HepG2 (cell line): Measurements from ENCODE around the gene RHOT2. TPM values are rescaled to one million over a fixed set of nuclear protein-coding genes. Genes with fewer than 3 reads are reported as not detected.

Experiments used
- ATRX ChIP-seq: sonication (generic); formaldehyde crosslinking; IDR thresholded peaks from 2 replicates; pipeline ENCODE4 v1.4.0; 2020; ENCODE audit warnings: missing genetic modification reagents, borderline replicate concordance
- BCL6 ChIP-seq: IDR thresholded peaks from 2 replicates; pipeline ENCODE4 v1.6.1; 2016; ENCODE audit warnings: missing genetic modification reagents, missing compliant biosample characterization
- DNMT1 ChIP-seq: sonication (generic); formaldehyde crosslinking; IDR thresholded peaks from 2 replicates; pipeline ENCODE4 v1.5.1; 2020; ENCODE audit warnings: mild to moderate bottlenecking, missing genetic modification reagents
- JUND ChIP-seq: sonication (generic); formaldehyde crosslinking; IDR thresholded peaks from 2 replicates; pipeline ENCODE4 v1.8.0; 2022; ENCODE audit warnings: mild to moderate bottlenecking, missing genetic modification reagents
- PAWR ChIP-seq: sonication (generic); formaldehyde crosslinking; IDR thresholded peaks from 2 replicates; pipeline ENCODE4 v1.4.0; 2020; ENCODE audit warnings: missing genetic modification reagents, mild to moderate bottlenecking, borderline replicate concordance
- PTBP1 ChIP-seq: fragments of 200-400 bp; formaldehyde crosslinking; IDR thresholded peaks from 2 replicates; pipeline ENCODE4 v1.6.1; 2018; ENCODE audit warnings: low read length, low read depth; ENCODE audit not compliant: poor library complexity, severe bottlenecking
- RORA ChIP-seq: sonication (generic); formaldehyde crosslinking; IDR thresholded peaks from 2 replicates; pipeline ENCODE4 v1.5.0; 2020; ENCODE audit warnings: mild to moderate bottlenecking, missing genetic modification reagents, moderate library complexity
- STAT5B ChIP-seq: sonication (generic); formaldehyde crosslinking; IDR thresholded peaks from 2 replicates; pipeline ENCODE4 v1.4.0; 2020; ENCODE audit warnings: missing genetic modification reagents
- TCF7L2 ChIP-seq: IDR thresholded peaks from 2 replicates; pipeline ENCODE4 v1.6.1; 2011; ENCODE audit warnings: mild to moderate bottlenecking, low read depth, low read length, moderate library complexity
- TGIF2 ChIP-seq: IDR thresholded peaks from 2 replicates; pipeline ENCODE4 v1.6.1; 2016; ENCODE audit warnings: control low read depth, missing compliant biosample characterization
- U2AF1 ChIP-seq: fragments of 200-400 bp; formaldehyde crosslinking; optimal IDR thresholded peaks from 2 replicates; pipeline ENCODE3; 2017; ENCODE audit warnings: mild to moderate bottlenecking, low read depth, low read length
- ZNF121 ChIP-seq: sonication (generic); formaldehyde crosslinking; IDR thresholded peaks from 2 replicates; pipeline ENCODE4 v1.5.0; 2020; ENCODE audit warnings: mild to moderate bottlenecking, missing genetic modification reagents
- ZNF550 ChIP-seq: sonication (generic); formaldehyde crosslinking; IDR thresholded peaks from 2 replicates; pipeline ENCODE4 v1.4.0; 2020; ENCODE audit warnings: mild to moderate bottlenecking, missing genetic modification reagents, borderline replicate concordance
- ZNF589 ChIP-seq: sonication (generic); formaldehyde crosslinking; conservative IDR thresholded peaks from 2 replicates; pipeline ENCODE4 v1.8.0; 2022; ENCODE audit warnings: mild to moderate bottlenecking, moderate library complexity, missing genetic modification reagents
- ZSCAN12 ChIP-seq: sonication (generic); formaldehyde crosslinking; IDR thresholded peaks from 2 replicates; pipeline ENCODE4 v1.9.0; 2021; ENCODE audit warnings: mild to moderate bottlenecking, missing genetic modification reagents
- ZSCAN30 ChIP-seq: sonication (generic); formaldehyde crosslinking; IDR thresholded peaks from 2 replicates; pipeline ENCODE4 v1.5.0; 2020; ENCODE audit warnings: mild to moderate bottlenecking, missing genetic modification reagents
- polyA plus RNA-seq, 8 experiments: library from polyadenylated mRNA; depleted of rRNA in 3 of 8; stranded (reverse) in 7 of 8; unstranded in 1 of 8; fragments of >200 nt; fragmentation: Illumina TruSeq in 4 of 8; extraction: Trizol in 4 of 8; gene quantifications; 2 replicates each; pipeline versions ENCODE4 v1.2.1 to v1.2.3, GENCODE V29; 2011 to 2016; ENCODE audit warnings: low read depth in 4 of 8, missing spikeins in 1 of 8, mixed read lengths in 1 of 8; ENCODE audit not compliant: insufficient read depth in 1 of 8
- total RNA-seq, 5 experiments: library from RNA; depleted of rRNA; stranded (reverse); fragments of >200 nt; fragmentation: Illumina TruSeq; extraction: Trizol; gene quantifications; 2 replicates each; pipeline ENCODE4 v1.2.3, GENCODE V29; 2016; ENCODE audit warnings: low read depth in 1 of 5
- TF ChIP-seq, protein P1 (sequence below): IDR thresholded peaks from 2 replicates; pipeline ENCODE4 v1.6.1; 2016; ENCODE audit warnings: control low read depth
- TF ChIP-seq, protein P2 (sequence below): sonication (generic); formaldehyde crosslinking; IDR thresholded peaks from 2 replicates; pipeline ENCODE4 v1.5.0; 2020; ENCODE audit warnings: mild to moderate bottlenecking, missing genetic modification reagents
- TF ChIP-seq, protein P3 (sequence below): sonication (generic); formaldehyde crosslinking; IDR thresholded peaks from 2 replicates; pipeline ENCODE4 v1.4.0; 2020; ENCODE audit warnings: missing genetic modification reagents
- TF ChIP-seq, protein P4 (sequence below): sonication (generic); formaldehyde crosslinking; IDR thresholded peaks from 2 replicates; pipeline ENCODE4 v1.8.1; 2023; ENCODE audit warnings: mild to moderate bottlenecking, inconsistent platforms, moderate library complexity, missing genetic modification reagents, borderline replicate concordance

Gene RHOT2
- total and polyA plus RNA-seq, 2 of the 13 experiments (the other 11 are each of a cell fraction or from before 2014, with no cell fraction given): 63.6 to 76.9 TPM

DNA sequence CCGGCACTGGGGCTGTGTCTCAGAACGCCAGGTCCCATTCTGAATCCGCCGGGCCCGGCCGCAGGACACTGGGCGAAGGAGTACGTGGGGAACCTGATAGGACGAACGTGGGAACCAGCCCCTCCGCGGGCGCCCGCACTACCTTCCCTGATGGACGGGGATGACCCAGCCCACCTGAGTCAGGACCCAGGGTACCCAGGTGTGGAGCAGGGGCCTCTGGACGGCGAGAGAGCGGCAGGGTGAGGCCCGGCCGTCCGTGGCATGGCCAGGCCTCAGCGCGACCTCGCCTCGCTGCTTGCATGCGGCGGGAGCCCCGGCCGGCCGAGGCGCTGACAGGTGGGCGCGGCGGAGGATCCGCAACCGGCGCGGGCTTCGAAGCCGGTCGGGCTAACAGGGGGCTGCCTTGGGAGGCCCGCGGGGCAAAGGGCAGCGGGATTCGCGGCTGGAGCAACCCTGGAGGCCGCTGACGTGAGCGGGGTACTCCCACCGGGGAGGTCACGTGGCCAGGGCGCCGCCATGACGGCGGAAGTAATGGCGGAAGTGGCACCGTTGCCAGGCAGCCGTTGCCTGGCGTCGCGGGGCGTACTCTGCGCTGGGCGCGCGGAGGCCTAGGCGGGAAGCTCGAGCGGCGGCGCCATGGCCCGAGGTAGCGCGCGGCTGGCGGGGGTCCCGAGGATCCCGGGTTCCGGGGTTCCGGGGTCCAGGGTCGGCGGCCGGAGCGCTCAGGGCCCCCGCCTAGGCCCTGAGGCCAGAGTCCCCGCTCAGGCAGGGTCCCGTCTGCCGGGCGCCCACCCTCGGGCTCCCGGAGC lies 18.9 kb upstream of the RHOT2 start, which contains the start of gene WDR90 (continued):
- TF ChIP-seq BCL6 (CRISPR knock-in tag) (peak; percentile 41; the same call in 1 of the 2 replicates), TCF7L2 (no peak), U2AF1 (peak; percentile 52), ATRX (no peak), ZNF121 (CRISPR knock-in tag) (0 out of 2 replicates have a peak, but pooled peaks have one; percentile 52), PAWR (0 out of 2 replicates have a peak, but pooled peaks have one; percentile 84), TGIF2 (peak; percentile 57; the same call in 1 of the 2 replicates), DNMT1 (CRISPR knock-in tag) (peak; percentile 41; the same call in 1 of the 2 replicates), ZSCAN30 (CRISPR knock-in tag) (no peak), RORA (no peak), ZSCAN12 (CRISPR knock-in tag) (no peak), STAT5B (CRISPR knock-in tag) (peak; percentile 48; the same call in 1 of the 2 replicates), ZNF589 (CRISPR knock-in tag) (peak; percentile 86), ZNF550 (CRISPR knock-in tag) (peak; percentile 74; the same call in 1 of the 2 replicates), PTBP1 (no peak), JUND (peak; percentile 26; the same call in 1 of the 2 replicates)
- TF ChIP-seq, protein P1, sequence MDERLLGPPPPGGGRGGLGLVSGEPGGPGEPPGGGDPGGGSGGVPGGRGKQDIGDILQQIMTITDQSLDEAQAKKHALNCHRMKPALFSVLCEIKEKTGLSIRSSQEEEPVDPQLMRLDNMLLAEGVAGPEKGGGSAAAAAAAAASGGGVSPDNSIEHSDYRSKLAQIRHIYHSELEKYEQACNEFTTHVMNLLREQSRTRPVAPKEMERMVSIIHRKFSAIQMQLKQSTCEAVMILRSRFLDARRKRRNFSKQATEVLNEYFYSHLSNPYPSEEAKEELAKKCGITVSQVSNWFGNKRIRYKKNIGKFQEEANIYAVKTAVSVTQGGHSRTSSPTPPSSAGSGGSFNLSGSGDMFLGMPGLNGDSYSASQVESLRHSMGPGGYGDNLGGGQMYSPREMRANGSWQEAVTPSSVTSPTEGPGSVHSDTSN: no peak
- TF ChIP-seq, protein P2, sequence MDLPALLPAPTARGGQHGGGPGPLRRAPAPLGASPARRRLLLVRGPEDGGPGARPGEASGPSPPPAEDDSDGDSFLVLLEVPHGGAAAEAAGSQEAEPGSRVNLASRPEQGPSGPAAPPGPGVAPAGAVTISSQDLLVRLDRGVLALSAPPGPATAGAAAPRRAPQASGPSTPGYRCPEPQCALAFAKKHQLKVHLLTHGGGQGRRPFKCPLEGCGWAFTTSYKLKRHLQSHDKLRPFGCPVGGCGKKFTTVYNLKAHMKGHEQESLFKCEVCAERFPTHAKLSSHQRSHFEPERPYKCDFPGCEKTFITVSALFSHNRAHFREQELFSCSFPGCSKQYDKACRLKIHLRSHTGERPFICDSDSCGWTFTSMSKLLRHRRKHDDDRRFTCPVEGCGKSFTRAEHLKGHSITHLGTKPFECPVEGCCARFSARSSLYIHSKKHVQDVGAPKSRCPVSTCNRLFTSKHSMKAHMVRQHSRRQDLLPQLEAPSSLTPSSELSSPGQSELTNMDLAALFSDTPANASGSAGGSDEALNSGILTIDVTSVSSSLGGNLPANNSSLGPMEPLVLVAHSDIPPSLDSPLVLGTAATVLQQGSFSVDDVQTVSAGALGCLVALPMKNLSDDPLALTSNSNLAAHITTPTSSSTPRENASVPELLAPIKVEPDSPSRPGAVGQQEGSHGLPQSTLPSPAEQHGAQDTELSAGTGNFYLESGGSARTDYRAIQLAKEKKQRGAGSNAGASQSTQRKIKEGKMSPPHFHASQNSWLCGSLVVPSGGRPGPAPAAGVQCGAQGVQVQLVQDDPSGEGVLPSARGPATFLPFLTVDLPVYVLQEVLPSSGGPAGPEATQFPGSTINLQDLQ (CRISPR knock-in tag): no peak
- TF ChIP-seq, protein P3, sequence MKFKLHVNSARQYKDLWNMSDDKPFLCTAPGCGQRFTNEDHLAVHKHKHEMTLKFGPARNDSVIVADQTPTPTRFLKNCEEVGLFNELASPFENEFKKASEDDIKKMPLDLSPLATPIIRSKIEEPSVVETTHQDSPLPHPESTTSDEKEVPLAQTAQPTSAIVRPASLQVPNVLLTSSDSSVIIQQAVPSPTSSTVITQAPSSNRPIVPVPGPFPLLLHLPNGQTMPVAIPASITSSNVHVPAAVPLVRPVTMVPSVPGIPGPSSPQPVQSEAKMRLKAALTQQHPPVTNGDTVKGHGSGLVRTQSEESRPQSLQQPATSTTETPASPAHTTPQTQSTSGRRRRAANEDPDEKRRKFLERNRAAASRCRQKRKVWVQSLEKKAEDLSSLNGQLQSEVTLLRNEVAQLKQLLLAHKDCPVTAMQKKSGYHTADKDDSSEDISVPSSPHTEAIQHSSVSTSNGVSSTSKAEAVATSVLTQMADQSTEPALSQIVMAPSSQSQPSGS (CRISPR knock-in tag): peak; percentile 82
- TF ChIP-seq, protein P4, sequence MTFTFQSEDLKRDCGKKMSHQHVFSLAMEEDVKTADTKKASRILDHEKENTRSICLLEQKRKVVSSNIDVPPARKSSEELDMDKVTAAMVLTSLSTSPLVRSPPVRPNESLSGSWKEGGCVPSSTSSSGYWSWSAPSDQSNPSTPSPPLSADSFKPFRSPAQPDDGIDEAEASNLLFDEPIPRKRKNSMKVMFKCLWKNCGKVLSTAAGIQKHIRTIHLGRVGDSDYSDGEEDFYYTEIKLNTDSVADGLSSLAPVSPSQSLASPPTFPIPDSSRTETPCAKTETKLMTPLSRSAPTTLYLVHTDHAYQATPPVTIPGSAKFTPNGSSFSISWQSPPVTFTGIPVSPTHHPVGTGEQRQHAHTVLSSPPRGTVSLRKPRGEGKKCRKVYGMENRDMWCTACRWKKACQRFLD (CRISPR knock-in tag): peak; percentile 88; the same call in 1 of the 2 replicates
